Tibial nerve (tissue), 4 donors: ENCODE measurements around the gene CALML5. TPM values are rescaled to one million over a fixed set of nuclear protein-coding genes. Genes with fewer than 3 reads are reported as not detected.

Experiments used
- DNase-seq, 2 donors: peaks; one replicate each; pipeline ENCODE4 v3.0.0-alpha.2; 2019; ENCODE audit warnings: low spot score in 2 of 2
- H3K27ac ChIP-seq, 4 donors: fragments of 200-600 bp; sonication (generic) in 3 of 4; one replicate each; pipeline ENCODE4 v1.5.1; 2017 to 2019; ENCODE audit warnings: mild to moderate bottlenecking in 1 of 4
- H3K27me3 ChIP-seq, 2 donors: fragments of 200-600 bp; sonication (generic) in 1 of 2; one replicate each; pipeline versions ENCODE4 v1.5.1 to v1.6.0; 2017 to 2019
- H3K36me3 ChIP-seq, 3 donors: fragments of 200-600 bp; sonication (generic); one replicate each; pipeline ENCODE4 v1.5.1; 2018 to 2019
- H3K4me1 ChIP-seq, 4 donors: fragments of 200-600 bp; sonication (generic) in 3 of 4; one replicate each; pipeline ENCODE4 v1.5.1; 2017 to 2019
- H3K4me3 ChIP-seq, 4 donors: fragments of 200-600 bp; sonication (generic) in 3 of 4; one replicate each; pipeline ENCODE4 v1.5.1; 2017 to 2019; ENCODE audit warnings: mild to moderate bottlenecking in 1 of 4, moderate library complexity in 1 of 4
- H3K9me3 ChIP-seq, 4 donors: fragments of 200-600 bp; sonication (generic) in 3 of 4; one replicate each; pipeline ENCODE4 v1.5.1; 2017 to 2019
- CTCF ChIP-seq, 5 experiments: fragments of 200-600 bp in 3 of 5; fragments of 450-650 bp in 2 of 5; sonication (generic) in 3 of 5; IDR thresholded peaks; one replicate each; pipeline ENCODE4 v1.5.1; 2016 to 2019; ENCODE audit warnings: antibody characterized with exemption in 5 of 5, mild to moderate bottlenecking in 3 of 5, moderate library complexity in 2 of 5
- EP300 ChIP-seq, 2 donors: sonication (generic); formaldehyde crosslinking; IDR thresholded peaks; one replicate each; pipeline ENCODE4 v1.6.1; 2017; ENCODE audit warnings: antibody characterized with exemption in 2 of 2, mild to moderate bottlenecking in 1 of 2
- POLR2A ChIP-seq, 2 donors: fragments of 450-650 bp; IDR thresholded peaks; one replicate each; pipeline ENCODE4 v1.6.1; 2017; ENCODE audit warnings: antibody characterized with exemption in 2 of 2, mild to moderate bottlenecking in 2 of 2, moderate library complexity in 2 of 2
- WGBS, 2 donors: methylation state at CpG; one replicate each; pipeline ENCODE4 v1.1.5; 2018; 5-methylcytosine and 5-hydroxymethylcytosine counted together
- total RNA-seq, 4 donors: library from RNA; depleted of rRNA; stranded (reverse); fragments of >200 nt; gene quantifications; one replicate each; pipeline ENCODE4 v1.1.0, GENCODE V29; 2016

The CALML5 gene
- total RNA-seq, 4 donors from 2014 or later: not detected

GRCh38 chr10:5485290-5485689 is 14.1 kb downstream of the CALML5 start:
- Histone ChIP-seq H3K36me3 (no peaks in the 10 kb centered on the region), H3K4me3 (no peak overlapping the region), H3K9me3 (no peaks in the 10 kb centered on the region), H3K27ac (no peak overlapping the region), H3K27me3 (no peaks in the 10 kb centered on the region), H3K4me1 (no peaks in the 10 kb centered on the region)
- DNase-seq: no peak
- WGBS, 2 donors: 82 to 87% methylated on average over 14 of the region's 14 CpGs
- TF ChIP-seq CTCF (IDR thresholded peaks at IDR 0.05): no peak
- TF ChIP-seq EP300 (IDR thresholded peaks at IDR 0.05): no peak
- no peak for TF ChIP-seq POLR2A (IDR thresholded peaks at IDR 0.05)

GRCh38 chr10:5484205-5484604 is 15.2 kb downstream of the CALML5 start:
- no peak for DNase-seq
- no peak overlapping the region for H3K4me3 ChIP-seq
- 72 to 77% methylated on average over 3 of the region's 3 CpGs for WGBS, 2 donors
- H3K36me3 ChIP-seq: no peaks in the 10 kb centered on the region
- no peak overlapping the region for H3K27ac ChIP-seq
- no peaks in the 10 kb centered on the region for H3K27me3 ChIP-seq
- no peak for TF ChIP-seq CTCF (IDR thresholded peaks at IDR 0.05)
- no peak for TF ChIP-seq POLR2A (IDR thresholded peaks at IDR 0.05)
- H3K4me1 ChIP-seq: no peaks in the 10 kb centered on the region
- H3K9me3 ChIP-seq: no peaks in the 10 kb centered on the region

GRCh38 chr10:5482016-5482415 is 17.4 kb downstream of the CALML5 start:
- TF ChIP-seq POLR2A (IDR thresholded peaks at IDR 0.05): no peak
- TF ChIP-seq CTCF (IDR thresholded peaks at IDR 0.05): no peak
- TF ChIP-seq EP300 (IDR thresholded peaks at IDR 0.05): no peak
- no peak overlapping the region for H3K4me3 ChIP-seq
- no peaks in the 10 kb centered on the region for H3K27me3 ChIP-seq
- no peaks in the 10 kb centered on the region for H3K36me3 ChIP-seq
- DNase-seq: no peak
- no peaks in the 10 kb centered on the region for H3K9me3 ChIP-seq
- WGBS, 2 donors: 84 to 86% methylated on average over 9 of the region's 9 CpGs
- H3K27ac ChIP-seq: no peak overlapping the region
- no peaks in the 10 kb centered on the region for H3K4me1 ChIP-seq

- TF ChIP-seq CTCF (IDR thresholded peaks at IDR 0.05) (no peak), EP300 (IDR thresholded peaks at IDR 0.05) (no peak), POLR2A (IDR thresholded peaks at IDR 0.05) (no peak)
- Histone ChIP-seq H3K4me3 (no peak overlapping the region), H3K27ac (no peak overlapping the region), H3K27me3 (no peaks in the 10 kb centered on the region), H3K36me3 (no peaks in the 10 kb centered on the region), H3K4me1 (no peaks in the 10 kb centered on the region), H3K9me3 (no peaks in the 10 kb centered on the region)
- WGBS, 2 donors: 85 to 92% methylated on average over 12 of the region's 12 CpGs
- DNase-seq: no peak
These were observed 18.2 kb downstream of the CALML5 start for GRCh38 chr10:5481121-5481520.

GRCh38 chr10:5480162-5480941 is 19.0 kb downstream of the CALML5 start:
- DNase-seq: no peak

More at GRCh38 chr10:5480162-5480941, 19.0 kb downstream of the CALML5 start:
- Histone ChIP-seq H3K27me3 (no peaks in the 10 kb centered on the region), H3K36me3 (no peaks in the 10 kb centered on the region), H3K4me1 (no peaks in the 10 kb centered on the region), H3K27ac (no peak overlapping the region), H3K9me3 (no peaks in the 10 kb centered on the region), H3K4me3 (no peak overlapping the region)
- TF ChIP-seq EP300 (IDR thresholded peaks at IDR 0.05): no peak
- no peak for TF ChIP-seq POLR2A (IDR thresholded peaks at IDR 0.05)
- TF ChIP-seq CTCF (IDR thresholded peaks at IDR 0.05): no peak
- WGBS, 2 donors: 87 to 88% methylated on average over 21 of the region's 21 CpGs
